Stimulated activated naive B cell treated with anti-CD40 and anti-IgM and Interleukin-4, amounts not matched to agents 10 μg/mL and 1 μg/mL and 100 μg/mL, for 72 hours (primary cell): Measurements from ENCODE around the gene PSMA6.

Source experiments
- ATAC-seq, 2 donors: fragments of 150-1000 bp; cut with Tn5 transposase; replicated peaks; 2 replicates each; pipeline ENCODE4 v1.10.0; 2021; ENCODE audit warnings: moderate library complexity in 1 of 2
- DNase-seq: peaks from one replicate; pipeline ENCODE4 v3.0.0; 2021
- H3K27ac Mint-ChIP-seq: one replicate; pipeline ENCODE4 v1.8.0; 2022; ENCODE audit warnings: mild to moderate bottlenecking, mixed read lengths
- H3K27me3 Mint-ChIP-seq, 2 donors: one replicate each; pipeline ENCODE4 v1.8.0; 2022; ENCODE audit warnings: mixed read lengths in 2 of 2
- H3K36me3 Mint-ChIP-seq, 2 donors: one replicate each; pipeline ENCODE4 v1.8.0; 2022; ENCODE audit warnings: mixed read lengths in 2 of 2, mild to moderate bottlenecking in 1 of 2
- H3K4me1 Mint-ChIP-seq, 2 donors: one replicate each; pipeline ENCODE4 v1.8.0; 2022; ENCODE audit warnings: mixed read lengths in 2 of 2, mild to moderate bottlenecking in 1 of 2
- H3K4me3 Mint-ChIP-seq, 2 donors: one replicate each; pipeline ENCODE4 v1.8.0; 2022; ENCODE audit warnings: mild to moderate bottlenecking in 2 of 2, mixed read lengths in 2 of 2, moderate library complexity in 1 of 2
- H3K9me3 Mint-ChIP-seq, 2 donors: one replicate each; pipeline ENCODE4 v1.8.0; 2022; ENCODE audit warnings: mixed read lengths in 2 of 2, mild to moderate bottlenecking in 1 of 2

The PSMA6 gene

GRCh38 chr14:35367056-35367372 is 74.8 kb downstream of the PSMA6 start:
- no peak for ATAC-seq
- Mint-ChIP-seq H3K27ac (peak overlapping the region; percentile 96), H3K9me3 (peaks cover 4 to 6% of the 10 kb centered on the region in 2 donors), H3K27me3 (no peaks in the 10 kb centered on the region), H3K4me3 (peak overlapping the region; percentile 19 to 23), H3K36me3 (peaks cover 0 to 7% of the 10 kb centered on the region in 2 donors), H3K4me1 (peaks cover 38 to 48% of the 10 kb centered on the region in 2 donors)
- DNase-seq, result no peak
